Pancreas (tissue), 10 donors: ENCODE results near the gene NEO1. TPM values are rescaled to one million over a fixed set of nuclear protein-coding genes. Genes with fewer than 3 reads are reported as not detected.

Experiments used
- ATAC-seq, 4 donors: fragments of 200-7000 bp; cut with Tn5 transposase; one replicate each; pipeline versions ENCODE4 v1.8.0 to v1.9.1; 2020; ENCODE audit warnings: mild to moderate bottlenecking in 4 of 4, moderate library complexity in 4 of 4
- DNase-seq, 6 donors: peaks; one replicate each; pipeline ENCODE4 v3.0.0-alpha.2; 2020
- FAIRE-seq: peaks from 2 replicates; lab custom pipeline; 2012; peaks lifted over from hg19 to GRCh38; lab: Jason Lieb, UNC
- H3K27ac ChIP-seq, 4 donors: fragments of 200-600 bp; sonication (generic); 1 replicate in 3 of 4; 2 replicates in 1 of 4; pipeline versions ENCODE4 v1.5.0 to v1.8.0; 2020
- H3K27me3 ChIP-seq, 4 donors: fragments of 200-600 bp; one replicate each; pipeline ENCODE4 v1.8.0; 2021
- H3K36me3 ChIP-seq, 3 donors: fragments of 200-600 bp; sonication (generic) in 1 of 3; one replicate each; pipeline versions ENCODE4 v1.5.0 to v1.8.0; 2020 to 2021
- H3K4me1 ChIP-seq, 3 donors: fragments of 200-600 bp; one replicate each; pipeline ENCODE4 v1.8.0; 2021
- H3K4me3 ChIP-seq, 4 donors: fragments of 200-600 bp; sonication (generic) in 2 of 4; one replicate each; pipeline versions ENCODE4 v1.5.0 to v1.8.0; 2020 to 2021
- H3K9me3 ChIP-seq, 4 donors: fragments of 200-600 bp; one replicate each; pipeline ENCODE4 v1.8.0; 2021
- WGBS, 2 donors: extraction: QIAGEN DNeasy Blood & Tissue Kit; methylation state at CpG; one replicate each; pipeline ENCODE4 v1.1.7; 2013; 5-methylcytosine and 5-hydroxymethylcytosine counted together
- intact Hi-C, 3 donors: fragments of 100-400 bp; cut with DNase I; formaldehyde crosslinking; loops; one replicate each; pipeline versions ENCODE4 v1.11.1 to v1.14.2; 2022
- polyA plus RNA-seq, 2 donors: library from polyadenylated mRNA; stranded (reverse); fragments of 200-250 nt; gene quantifications; one replicate each; pipeline ENCODE4 v1.2.3, GENCODE V29; 2013
- total RNA-seq, 6 donors: library from RNA; stranded (reverse); fragmentation: NEBNext Ultra II Directional in 4 of 6; extraction: Animal tissue kit (Norgen Biotek cat#: 25700) in 4 of 6; gene quantifications; one replicate each; pipeline versions ENCODE4 v1.2.1 to v1.2.4, GENCODE V29; 2021 to 2023
- TF ChIP-seq, protein P1 (sequence below), 4 donors: fragments of 200-600 bp; sonication (generic) in 3 of 4; IDR thresholded peaks; one replicate each; pipeline versions ENCODE4 v1.5.0 to v1.8.0; 2021; ENCODE audit warnings: antibody characterized with exemption in 4 of 4
- donor health status: healthy with polysubstance abuse.
- donor health status: DM: no; HTN: no; CAD: no; lungs with moderate emphysema.
- donor health status: DM: no; HTN: no; CAD: no.
- donor health status: control.
- donor health status: control.
- donor health status: Bipolar disorder and iron deficiency.
- donor health status: DM: yes; HTN: yes; CAD: no.
- donor health status: DM: no; HTN: no; CAD: no.
- donor health status: DM: no; HTN: no; CAD: no.
- donor health status: DM: yes; HTN: yes; CAD: no.

Gene NEO1, protein sequence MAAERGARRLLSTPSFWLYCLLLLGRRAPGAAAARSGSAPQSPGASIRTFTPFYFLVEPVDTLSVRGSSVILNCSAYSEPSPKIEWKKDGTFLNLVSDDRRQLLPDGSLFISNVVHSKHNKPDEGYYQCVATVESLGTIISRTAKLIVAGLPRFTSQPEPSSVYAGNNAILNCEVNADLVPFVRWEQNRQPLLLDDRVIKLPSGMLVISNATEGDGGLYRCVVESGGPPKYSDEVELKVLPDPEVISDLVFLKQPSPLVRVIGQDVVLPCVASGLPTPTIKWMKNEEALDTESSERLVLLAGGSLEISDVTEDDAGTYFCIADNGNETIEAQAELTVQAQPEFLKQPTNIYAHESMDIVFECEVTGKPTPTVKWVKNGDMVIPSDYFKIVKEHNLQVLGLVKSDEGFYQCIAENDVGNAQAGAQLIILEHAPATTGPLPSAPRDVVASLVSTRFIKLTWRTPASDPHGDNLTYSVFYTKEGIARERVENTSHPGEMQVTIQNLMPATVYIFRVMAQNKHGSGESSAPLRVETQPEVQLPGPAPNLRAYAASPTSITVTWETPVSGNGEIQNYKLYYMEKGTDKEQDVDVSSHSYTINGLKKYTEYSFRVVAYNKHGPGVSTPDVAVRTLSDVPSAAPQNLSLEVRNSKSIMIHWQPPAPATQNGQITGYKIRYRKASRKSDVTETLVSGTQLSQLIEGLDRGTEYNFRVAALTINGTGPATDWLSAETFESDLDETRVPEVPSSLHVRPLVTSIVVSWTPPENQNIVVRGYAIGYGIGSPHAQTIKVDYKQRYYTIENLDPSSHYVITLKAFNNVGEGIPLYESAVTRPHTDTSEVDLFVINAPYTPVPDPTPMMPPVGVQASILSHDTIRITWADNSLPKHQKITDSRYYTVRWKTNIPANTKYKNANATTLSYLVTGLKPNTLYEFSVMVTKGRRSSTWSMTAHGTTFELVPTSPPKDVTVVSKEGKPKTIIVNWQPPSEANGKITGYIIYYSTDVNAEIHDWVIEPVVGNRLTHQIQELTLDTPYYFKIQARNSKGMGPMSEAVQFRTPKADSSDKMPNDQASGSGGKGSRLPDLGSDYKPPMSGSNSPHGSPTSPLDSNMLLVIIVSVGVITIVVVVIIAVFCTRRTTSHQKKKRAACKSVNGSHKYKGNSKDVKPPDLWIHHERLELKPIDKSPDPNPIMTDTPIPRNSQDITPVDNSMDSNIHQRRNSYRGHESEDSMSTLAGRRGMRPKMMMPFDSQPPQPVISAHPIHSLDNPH (N-terminal part only)
- 10 to 100 TPM; 15.8 to 30.7 (median 21.0) TPM for total RNA-seq
- 10 to 100 TPM in 1 of 2 donors, 1 to 10 TPM in 1; 7.1 to 13.5 TPM for polyA plus RNA-seq

DNA sequence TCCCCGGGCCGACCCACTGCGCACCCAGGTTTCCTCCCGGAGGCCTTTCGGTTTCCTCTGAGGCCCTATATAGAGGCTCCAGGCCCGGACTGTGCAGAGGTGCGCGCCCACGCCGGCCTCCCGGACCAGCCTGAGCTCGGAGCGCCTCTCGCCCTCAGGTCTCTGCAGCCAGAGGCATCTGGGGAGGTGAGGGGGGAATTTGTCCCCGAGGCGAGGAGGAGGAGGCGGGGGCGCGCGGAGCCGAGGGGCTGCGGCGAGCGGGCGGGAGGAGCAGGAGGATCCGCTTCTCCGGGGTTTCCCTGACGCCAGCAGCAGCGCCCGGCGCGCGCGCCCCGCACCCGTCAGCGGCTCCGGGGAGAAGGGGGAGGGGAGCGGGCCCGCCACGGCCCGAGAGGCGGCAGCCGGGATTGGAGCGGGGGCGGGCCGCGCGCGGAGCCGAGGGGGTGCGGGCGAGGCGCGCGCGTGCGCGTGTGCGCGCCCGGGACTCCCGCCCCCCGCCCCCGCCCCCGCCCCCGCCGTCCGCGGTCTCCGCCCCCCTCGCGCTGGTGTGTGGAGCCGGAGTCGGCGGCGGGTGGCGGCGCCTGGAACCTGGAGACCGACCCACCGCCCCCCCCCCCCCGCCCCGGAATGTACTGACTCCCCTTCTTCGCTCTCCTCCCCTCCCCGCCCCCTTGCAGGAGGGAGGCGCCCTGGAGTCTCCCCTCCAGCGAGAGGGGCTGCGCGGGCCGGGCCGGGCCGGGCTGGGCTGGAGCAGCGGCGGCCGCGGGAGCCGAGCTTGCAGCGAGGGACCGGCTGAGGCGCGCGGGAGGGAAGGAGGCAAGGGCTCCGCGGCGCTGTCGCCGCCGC is at the start of gene NEO1:
Gene NEO1, plus strand, starts transcription at position 657 of the 846 bp plus-strand sequence. CDS start 213 bp downstream, outside the sequence.
- 1% methylated on average over 16 to 83 of the region's 108 CpGs for WGBS, 2 donors
- FAIRE-seq (no peak), ATAC-seq (peak; percentile 87 to 94 (median 91)), DNase-seq (peak; percentile 89 to 96 (median 92))
- Histone ChIP-seq H3K4me1 (peaks cover 0 to 5% (median 3%) of the 10 kb centered on the region in 3 donors), H3K27ac (peak within 1 kb of the TSS; percentile 88 to 96 (median 93)), H3K27me3 (no peaks in the 10 kb centered on the region), H3K36me3 (no peaks in the 10 kb centered on the region), H3K4me3 (peak within 1 kb of the TSS; percentile 58 to 84 (median 73)), H3K9me3 (no peaks in the 10 kb centered on the region)
- intact Hi-C loops, result no loop called here
- TF ChIP-seq, protein P1, sequence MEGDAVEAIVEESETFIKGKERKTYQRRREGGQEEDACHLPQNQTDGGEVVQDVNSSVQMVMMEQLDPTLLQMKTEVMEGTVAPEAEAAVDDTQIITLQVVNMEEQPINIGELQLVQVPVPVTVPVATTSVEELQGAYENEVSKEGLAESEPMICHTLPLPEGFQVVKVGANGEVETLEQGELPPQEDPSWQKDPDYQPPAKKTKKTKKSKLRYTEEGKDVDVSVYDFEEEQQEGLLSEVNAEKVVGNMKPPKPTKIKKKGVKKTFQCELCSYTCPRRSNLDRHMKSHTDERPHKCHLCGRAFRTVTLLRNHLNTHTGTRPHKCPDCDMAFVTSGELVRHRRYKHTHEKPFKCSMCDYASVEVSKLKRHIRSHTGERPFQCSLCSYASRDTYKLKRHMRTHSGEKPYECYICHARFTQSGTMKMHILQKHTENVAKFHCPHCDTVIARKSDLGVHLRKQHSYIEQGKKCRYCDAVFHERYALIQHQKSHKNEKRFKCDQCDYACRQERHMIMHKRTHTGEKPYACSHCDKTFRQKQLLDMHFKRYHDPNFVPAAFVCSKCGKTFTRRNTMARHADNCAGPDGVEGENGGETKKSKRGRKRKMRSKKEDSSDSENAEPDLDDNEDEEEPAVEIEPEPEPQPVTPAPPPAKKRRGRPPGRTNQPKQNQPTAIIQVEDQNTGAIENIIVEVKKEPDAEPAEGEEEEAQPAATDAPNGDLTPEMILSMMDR (IDR thresholded peaks at IDR 0.05), result no peak

DNA sequence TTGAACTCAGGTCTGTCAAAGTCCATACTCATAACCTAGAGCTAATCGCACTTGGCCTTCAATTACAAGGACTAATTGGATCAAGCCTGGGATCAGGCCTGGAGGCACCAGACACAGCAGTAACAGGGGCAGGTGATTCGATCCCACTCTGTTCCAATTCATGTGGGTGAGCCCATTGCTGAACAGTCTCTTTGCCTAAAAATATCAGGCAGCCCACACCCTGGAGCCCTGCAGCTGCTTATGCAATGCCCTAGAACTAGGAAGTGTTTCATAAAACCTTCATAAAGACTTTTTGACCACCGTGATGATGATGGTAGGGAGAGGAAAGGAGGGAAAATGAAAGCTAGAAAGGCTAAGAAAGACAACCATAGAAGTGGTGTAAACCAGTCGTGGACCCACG is 47.8 kb upstream of the NEO1 start:
- Histone ChIP-seq H3K27ac (no peak overlapping the region), H3K4me3 (no peak overlapping the region), H3K9me3 (no peaks in the 10 kb centered on the region), H3K36me3 (no peaks in the 10 kb centered on the region), H3K4me1 (no peaks in the 10 kb centered on the region), H3K27me3 (no peaks in the 10 kb centered on the region)
- FAIRE-seq, result no peak
- TF ChIP-seq, protein P1 (IDR thresholded peaks at IDR 0.05), result no peak
- whole genome bisulfite sequencing, 2 donors, result 81% methylated on average over 5 of the region's 5 CpGs
- DNase-seq, result no peak
- intact Hi-C loops, result no loop called here
- ATAC-seq, result no peak

DNA sequence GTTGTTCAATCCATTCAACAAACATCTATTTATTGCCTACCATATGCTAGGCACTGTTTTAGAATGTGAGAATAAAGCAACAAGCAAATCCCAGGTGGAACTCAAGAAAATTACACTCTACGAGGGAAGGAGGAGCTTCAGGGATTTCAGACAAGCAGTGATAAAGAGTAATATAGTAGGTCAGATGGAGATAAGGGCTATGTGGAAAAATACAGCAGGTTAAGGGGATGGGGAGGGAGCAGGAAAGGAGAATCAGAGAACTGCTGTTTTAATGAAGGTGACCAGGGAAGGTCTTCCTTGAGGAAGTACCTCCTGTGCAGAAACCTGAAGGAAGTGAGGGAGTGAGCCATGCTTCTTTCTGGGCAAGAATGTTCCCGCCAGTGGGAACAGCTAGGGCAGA is 47.2 kb upstream of the NEO1 start:
- no peaks in the 10 kb centered on the region for H3K36me3 ChIP-seq
- ATAC-seq (no peak), DNase-seq (no peak), FAIRE-seq (no peak)
- TF ChIP-seq, protein P1 (IDR thresholded peaks at IDR 0.05), result no peak
- intact Hi-C loops, result no loop called here
- H3K4me1 ChIP-seq, result no peaks in the 10 kb centered on the region
- H3K4me3 ChIP-seq, result no peak overlapping the region
- H3K27ac ChIP-seq, result no peak overlapping the region
- 84 to 85% methylated on average over 2 of the region's 2 CpGs for WGBS, 2 donors
- no peaks in the 10 kb centered on the region for H3K9me3 ChIP-seq
- no peaks in the 10 kb centered on the region for H3K27me3 ChIP-seq

DNA sequence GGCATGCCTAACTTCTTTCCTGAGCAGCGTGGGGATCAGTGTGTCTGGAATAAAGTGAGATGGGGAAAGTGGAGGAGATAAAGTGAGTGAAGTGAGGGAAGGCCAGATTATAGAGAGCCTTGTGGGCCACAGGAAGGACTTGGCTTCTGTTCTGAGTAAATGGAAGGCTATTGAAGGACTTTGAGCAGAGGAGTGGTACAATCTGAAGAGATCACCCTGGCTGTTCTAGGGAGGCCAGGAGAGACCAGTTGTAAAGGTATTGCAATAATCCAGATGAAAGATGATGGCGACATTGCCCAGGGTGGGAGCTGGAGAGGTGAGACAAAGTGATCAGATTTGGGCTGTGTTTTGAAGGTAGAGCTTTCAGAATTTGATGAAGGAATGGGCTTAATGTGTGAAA is 46.8 kb upstream of the NEO1 start:
- H3K27me3 ChIP-seq, result no peaks in the 10 kb centered on the region

More for the DNA sequence above, 46.8 kb upstream of the NEO1 start:
- Histone ChIP-seq H3K4me3 (no peak overlapping the region), H3K4me1 (no peaks in the 10 kb centered on the region), H3K36me3 (no peaks in the 10 kb centered on the region), H3K27ac (no peak overlapping the region), H3K9me3 (no peaks in the 10 kb centered on the region)
- no peak for DNase-seq
- FAIRE-seq, result no peak
- intact Hi-C loops, result no loop called here
- ATAC-seq, result no peak
- 89 to 90% methylated on average over 2 of the region's 2 CpGs for WGBS, 2 donors
- TF ChIP-seq, protein P1 (IDR thresholded peaks at IDR 0.05), result no peak
